OCI-LY1 (cell line): ENCODE measurements around the gene MEGF6.

Experiments used
- H2AFZ ChIP-seq: fragments of 200-600 bp; sonication (generic), shearing (Covaris generic); 2 replicates; pipeline ENCODE4 v1.6.0; 2014; ENCODE audit warnings: antibody characterized with exemption, mild to moderate bottlenecking, low read length
- H3F3A ChIP-seq: fragments of 200-600 bp; sonication (generic), shearing (Covaris generic); 2 replicates; pipeline ENCODE4 v1.6.0; 2014; ENCODE audit warnings: mild to moderate bottlenecking, antibody characterized with exemption, low read length, moderate library complexity; ENCODE audit not compliant: insufficient read depth
- H3K27ac ChIP-seq: fragments of 200-600 bp; sonication (generic); 2 replicates; pipeline ENCODE4 v1.5.1; 2014; ENCODE audit warnings: low read length, mixed run types, mild to moderate bottlenecking, low read depth; ENCODE audit not compliant: poor library complexity, severe bottlenecking
- H3K27me3 ChIP-seq: fragments of 200-600 bp; sonication (generic); 2 replicates; pipeline ENCODE4 v1.6.0; 2014; ENCODE audit warnings: antibody characterized with exemption, mild to moderate bottlenecking, low read length, moderate library complexity; ENCODE audit not compliant: insufficient read depth
- H3K36me3 ChIP-seq: fragments of 200-600 bp; sonication (generic); 2 replicates; pipeline ENCODE4 v1.6.1; 2014; ENCODE audit warnings: mild to moderate bottlenecking, antibody characterized with exemption, low read length, moderate library complexity, mixed read lengths; ENCODE audit not compliant: insufficient read depth
- H3K4me1 ChIP-seq: fragments of 200-600 bp; sonication (generic); 2 replicates; pipeline ENCODE4 v1.5.1; 2014; ENCODE audit warnings: mild to moderate bottlenecking, low read length, moderate library complexity; ENCODE audit not compliant: insufficient read depth, severe bottlenecking
- H3K4me2 ChIP-seq: fragments of 200-600 bp; sonication (generic), shearing (Covaris generic); 2 replicates; pipeline ENCODE4 v1.6.1; 2014; ENCODE audit warnings: low read length
- H3K4me3 ChIP-seq: fragments of 200-600 bp; sonication (generic); 2 replicates; pipeline ENCODE4 v1.5.1; 2014; ENCODE audit warnings: low read length, low read depth, mild to moderate bottlenecking, mixed read lengths; ENCODE audit not compliant: poor library complexity, severe bottlenecking
- H3K79me2 ChIP-seq: fragments of 200-600 bp; shearing (Covaris generic); 2 replicates; pipeline ENCODE4 v1.6.1; 2016; ENCODE audit warnings: mixed run types, low read length, mixed read lengths; ENCODE audit not compliant: insufficient read depth
- H3K9ac ChIP-seq: fragments of 200-600 bp; sonication (generic), shearing (Covaris generic); 2 replicates; pipeline ENCODE4 v1.6.1; 2014; ENCODE audit warnings: mild to moderate bottlenecking, low read length, mixed read lengths
- H3K9me2 ChIP-seq: fragments of 200-600 bp; sonication (generic), shearing (Covaris generic); 2 replicates; pipeline ENCODE4 v1.6.1; 2014; ENCODE audit warnings: low read depth, mild to moderate bottlenecking, low read length, mixed read lengths
- H3K9me3 ChIP-seq: fragments of 200-600 bp; shearing (Covaris generic); 2 replicates; pipeline ENCODE4 v1.6.1; 2014; ENCODE audit warnings: low read length, mixed read lengths
- H4K20me1 ChIP-seq: fragments of 200-600 bp; sonication (generic), shearing (Covaris generic); 2 replicates; pipeline ENCODE4 v1.6.0; 2016; ENCODE audit warnings: mild to moderate bottlenecking, low read length; ENCODE audit not compliant: insufficient read depth
- EZH2 ChIP-seq: fragments of 200-600 bp; sonication (generic), shearing (Covaris generic); IDR thresholded peaks from 2 replicates; pipeline ENCODE4 v1.8.0; 2017; ENCODE audit warnings: borderline replicate concordance, mixed run types, mild to moderate bottlenecking, antibody characterized with exemption, low read length, moderate library complexity, mixed read lengths
- TF ChIP-seq, protein P1 (sequence below): fragments of 200-600 bp; sonication (generic), shearing (Covaris generic); IDR thresholded peaks from 2 replicates; pipeline ENCODE4 v1.5.1; 2017; ENCODE audit warnings: mild to moderate bottlenecking, antibody characterized with exemption, low read length, moderate library complexity, mixed read lengths

Gene MEGF6

GRCh38 chr1:3558036-3558726 lies 53.1 kb downstream of the MEGF6 start:
- Histone ChIP-seq H3K4me2 (no peak overlapping the region), H3K9me2 (no peaks in the 10 kb centered on the region), H3K27ac (no peak overlapping the region), H3K27me3 (peaks cover 5% of the 10 kb centered on the region; the same call in 1 of the 2 replicates), H2AFZ (no peak overlapping the region), H3F3A (no peaks in the 10 kb centered on the region), H3K4me1 (no peaks in the 10 kb centered on the region), H4K20me1 (no peaks in the 10 kb centered on the region), H3K79me2 (no peaks in the 10 kb centered on the region), H3K9me3 (no peaks in the 10 kb centered on the region), H3K4me3 (no peak overlapping the region), H3K36me3 (no peaks in the 10 kb centered on the region), H3K9ac (no peak overlapping the region)
- TF ChIP-seq, protein P1, sequence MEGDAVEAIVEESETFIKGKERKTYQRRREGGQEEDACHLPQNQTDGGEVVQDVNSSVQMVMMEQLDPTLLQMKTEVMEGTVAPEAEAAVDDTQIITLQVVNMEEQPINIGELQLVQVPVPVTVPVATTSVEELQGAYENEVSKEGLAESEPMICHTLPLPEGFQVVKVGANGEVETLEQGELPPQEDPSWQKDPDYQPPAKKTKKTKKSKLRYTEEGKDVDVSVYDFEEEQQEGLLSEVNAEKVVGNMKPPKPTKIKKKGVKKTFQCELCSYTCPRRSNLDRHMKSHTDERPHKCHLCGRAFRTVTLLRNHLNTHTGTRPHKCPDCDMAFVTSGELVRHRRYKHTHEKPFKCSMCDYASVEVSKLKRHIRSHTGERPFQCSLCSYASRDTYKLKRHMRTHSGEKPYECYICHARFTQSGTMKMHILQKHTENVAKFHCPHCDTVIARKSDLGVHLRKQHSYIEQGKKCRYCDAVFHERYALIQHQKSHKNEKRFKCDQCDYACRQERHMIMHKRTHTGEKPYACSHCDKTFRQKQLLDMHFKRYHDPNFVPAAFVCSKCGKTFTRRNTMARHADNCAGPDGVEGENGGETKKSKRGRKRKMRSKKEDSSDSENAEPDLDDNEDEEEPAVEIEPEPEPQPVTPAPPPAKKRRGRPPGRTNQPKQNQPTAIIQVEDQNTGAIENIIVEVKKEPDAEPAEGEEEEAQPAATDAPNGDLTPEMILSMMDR: no peak
- no peak for TF ChIP-seq EZH2

- Histone ChIP-seq H4K20me1 (no peaks in the 10 kb centered on the region), H3K4me1 (no peaks in the 10 kb centered on the region)
- TF ChIP-seq, protein P1: no peak
- TF ChIP-seq EZH2: no peak
These were observed 53.9 kb downstream of the MEGF6 start for GRCh38 chr1:3557366-3557765.

GRCh38 chr1:3556336-3556735 lies 55.0 kb downstream of the MEGF6 start:
- peaks cover 5% of the 10 kb centered on the region; the same call in 1 of the 2 replicates for H3K27me3 ChIP-seq
- H3K9me3 ChIP-seq: no peaks in the 10 kb centered on the region
- no peaks in the 10 kb centered on the region for H4K20me1 ChIP-seq
- H3K4me1 ChIP-seq: no peaks in the 10 kb centered on the region
- H3K27ac ChIP-seq: no peak overlapping the region
- H3K4me2 ChIP-seq: no peak overlapping the region
- no peak overlapping the region for H3K4me3 ChIP-seq
- H2AFZ ChIP-seq: no peak overlapping the region
- no peak overlapping the region for H3K9ac ChIP-seq
- H3F3A ChIP-seq: no peaks in the 10 kb centered on the region
- H3K9me2 ChIP-seq: no peaks in the 10 kb centered on the region
- TF ChIP-seq, protein P1: no peak
- TF ChIP-seq EZH2: no peak
- no peaks in the 10 kb centered on the region for H3K36me3 ChIP-seq
- H3K79me2 ChIP-seq: no peaks in the 10 kb centered on the region

More at GRCh38 chr1:3557366-3557765, 53.9 kb downstream of the MEGF6 start:
- H3K27ac ChIP-seq: no peak overlapping the region
- no peak overlapping the region for H3K9ac ChIP-seq
- H3K27me3 ChIP-seq: peaks cover 5% of the 10 kb centered on the region; the same call in 1 of the 2 replicates
- H3K79me2 ChIP-seq: no peaks in the 10 kb centered on the region
- no peaks in the 10 kb centered on the region for H3K36me3 ChIP-seq
- H3F3A ChIP-seq: no peaks in the 10 kb centered on the region
- no peak overlapping the region for H2AFZ ChIP-seq
- H3K4me2 ChIP-seq: no peak overlapping the region
- H3K9me3 ChIP-seq: no peaks in the 10 kb centered on the region
- H3K4me3 ChIP-seq: no peak overlapping the region
- H3K9me2 ChIP-seq: no peaks in the 10 kb centered on the region
